Activated CD8-positive, alpha-beta memory T cell treated with anti-CD3 and anti-CD28 coated beads, Interleukin-2, amount 10 ng/mL, durations not matched to agents 7 days and 5 days (primary cell): Measurements from ENCODE around the gene CYP11A1. TPM values are rescaled to one million over a fixed set of nuclear protein-coding genes. Genes with fewer than 3 reads are reported as not detected.

Experiments
- ATAC-seq: fragments of 150-1000 bp; cut with Tn5 transposase; one replicate; pipeline ENCODE4 v1.10.0; 2021; ENCODE audit warnings: moderate library complexity
- CTCF ChIA-PET: fragments of 350-600 bp; sonication (Branson Sonifier 250); formaldehyde crosslinking; loops from one replicate; lab custom pipeline; 2021; ENCODE audit warnings: antibody characterized with exemption; lab: Charles Lee
- DNase-seq: peaks from one replicate; pipeline ENCODE4 v3.0.0-alpha.2; 2020
- H3K27ac Mint-ChIP-seq: one replicate; pipeline ENCODE4 v1.8.0; 2021; ENCODE audit warnings: mild to moderate bottlenecking, mixed read lengths
- H3K27me3 Mint-ChIP-seq: one replicate; pipeline ENCODE4 v1.8.0; 2021; ENCODE audit warnings: mixed read lengths
- H3K36me3 Mint-ChIP-seq: one replicate; pipeline ENCODE4 v1.8.0; 2021; ENCODE audit warnings: mild to moderate bottlenecking, mixed read lengths
- H3K4me1 Mint-ChIP-seq: one replicate; pipeline ENCODE4 v1.8.0; 2021; ENCODE audit warnings: mixed read lengths
- H3K4me3 Mint-ChIP-seq: one replicate; pipeline ENCODE4 v1.8.0; 2021; ENCODE audit warnings: mild to moderate bottlenecking, moderate library complexity, mixed read lengths
- H3K9me3 Mint-ChIP-seq: one replicate; pipeline ENCODE4 v1.8.0; 2022; ENCODE audit warnings: low read depth, mixed read lengths
- total RNA-seq, 2 experiments: library from RNA; stranded (reverse); gene quantifications; one replicate each; pipeline ENCODE4 v1.2.3, GENCODE V29; 2021

Gene CYP11A1
- total RNA-seq, 2 experiments from 2014 or later = 0.55 TPM; not detected in 1

- CTCF ChIA-PET = interaction anchor here (3.0 kb wide), 1 partner anchor 11 kb away, joined by 10 read pairs; no protein-coding TSS in a partner anchor
- H3K9me3 Mint-ChIP-seq = no peaks in the 10 kb centered on the region
- peaks cover 19% of the 10 kb centered on the region for H3K4me1 Mint-ChIP-seq
- H3K36me3 Mint-ChIP-seq = no peaks in the 10 kb centered on the region
- DNase-seq (no peak), ATAC-seq (no peak)
- no peak overlapping the region for H3K4me3 Mint-ChIP-seq
- H3K27me3 Mint-ChIP-seq = peaks cover 2% of the 10 kb centered on the region
- no peak overlapping the region for H3K27ac Mint-ChIP-seq
Observed at GRCh38 chr15:74326746-74327145, 40.7 kb downstream of the CYP11A1 start.

GRCh38 chr15:74324714-74325113 lies 42.7 kb downstream of the CYP11A1 start:
- no peaks in the 10 kb centered on the region for H3K36me3 Mint-ChIP-seq
- CTCF ChIA-PET = no interaction called here
- DNase-seq = no peak

DNA sequence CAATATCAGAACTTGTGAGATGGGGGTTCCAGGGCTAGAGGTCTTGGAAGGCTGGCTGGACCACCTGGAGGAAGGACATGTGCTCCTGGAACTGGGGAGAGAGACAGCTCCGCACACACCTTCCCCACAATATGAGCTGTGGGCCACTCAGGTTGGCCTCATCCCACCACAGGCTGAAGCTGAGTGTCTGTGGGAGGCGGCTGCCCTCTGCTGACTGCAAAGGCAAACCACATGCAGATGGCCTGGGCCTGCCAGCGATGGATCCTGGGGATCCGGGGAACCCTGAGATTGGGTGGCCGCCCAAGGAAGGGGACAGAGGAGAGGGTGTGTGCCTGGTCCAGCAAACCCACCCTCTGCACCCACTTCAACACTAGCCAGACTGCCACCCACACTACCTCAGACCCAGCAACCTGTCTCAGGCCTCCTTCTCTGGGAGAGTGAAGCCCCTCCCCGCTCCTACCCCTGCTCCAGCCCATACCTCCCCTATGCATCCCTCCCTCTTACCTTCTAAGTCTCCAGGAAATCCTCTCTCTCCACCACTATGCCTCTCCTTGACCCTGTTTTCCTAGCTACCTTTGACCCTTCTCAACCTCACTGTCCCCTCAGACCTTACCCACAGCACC lies 44.8 kb downstream of the CYP11A1 start:
- CTCF ChIA-PET = interaction anchor here (0.7 to 5.2 kb wide), 27 partner anchors 8 to 350 kb away, joined by 3 to 132 read pairs (median 3); partner anchors contain the start of gene ISLR2
- peaks cover 20% of the 10 kb centered on the region for H3K4me1 Mint-ChIP-seq

More at GRCh38 chr15:74324714-74325113, 42.7 kb downstream of the CYP11A1 start:
- H3K4me3 Mint-ChIP-seq = no peak overlapping the region
- H3K27me3 Mint-ChIP-seq = no peaks in the 10 kb centered on the region
- H3K9me3 Mint-ChIP-seq = no peaks in the 10 kb centered on the region
- peaks cover 29% of the 10 kb centered on the region for H3K4me1 Mint-ChIP-seq
- no peak for ATAC-seq
- H3K27ac Mint-ChIP-seq = no peak overlapping the region

GRCh38 chr15:74320352-74321247 lies 46.8 kb downstream of the CYP11A1 start:
- Mint-ChIP-seq H3K9me3 (no peaks in the 10 kb centered on the region), H3K4me1 (peaks cover 35% of the 10 kb centered on the region), H3K27ac (peak overlapping the region; percentile 66), H3K36me3 (no peaks in the 10 kb centered on the region), H3K4me3 (no peak overlapping the region), H3K27me3 (no peaks in the 10 kb centered on the region)
- DNase-seq = peak; percentile 68
- CTCF ChIA-PET = interaction anchor here (0.6 to 5.2 kb wide), 16 partner anchors 8 to 267 kb away, joined by 3 to 132 read pairs (median 4); no protein-coding TSS in a partner anchor
- no peak for ATAC-seq

More for the DNA sequence above, 44.8 kb downstream of the CYP11A1 start:
- Mint-ChIP-seq H3K4me3 (no peak overlapping the region), H3K36me3 (no peaks in the 10 kb centered on the region), H3K27me3 (no peaks in the 10 kb centered on the region), H3K9me3 (no peaks in the 10 kb centered on the region), H3K27ac (no peak overlapping the region)
- peak; percentile 89 for ATAC-seq
- peak; percentile 81 for DNase-seq

- peaks cover 43% of the 10 kb centered on the region for H3K4me1 Mint-ChIP-seq
- no peak overlapping the region for H3K4me3 Mint-ChIP-seq
- CTCF ChIA-PET = interaction anchor here (1.0 to 5.2 kb wide), 8 partner anchors 9 to 347 kb away, joined by 3 to 132 read pairs (median 6); no protein-coding TSS in a partner anchor
- ATAC-seq (no peak), DNase-seq (no peak)
- no peaks in the 10 kb centered on the region for H3K9me3 Mint-ChIP-seq
- no peaks in the 10 kb centered on the region for H3K27me3 Mint-ChIP-seq
- H3K36me3 Mint-ChIP-seq = no peaks in the 10 kb centered on the region
- H3K27ac Mint-ChIP-seq = peak overlapping the region; percentile 66
Observed at GRCh38 chr15:74319596-74320351, 47.7 kb downstream of the CYP11A1 start.

- CTCF ChIA-PET = interaction anchor here (1.0 to 5.2 kb wide), 8 partner anchors 8 to 346 kb away, joined by 3 to 132 read pairs (median 10); no protein-coding TSS in a partner anchor
- H3K4me1 Mint-ChIP-seq = peaks cover 50% of the 10 kb centered on the region
- ATAC-seq (no peak), DNase-seq (no peak)
- no peak overlapping the region for H3K27ac Mint-ChIP-seq
- no peak overlapping the region for H3K4me3 Mint-ChIP-seq
- no peaks in the 10 kb centered on the region for H3K9me3 Mint-ChIP-seq
- H3K36me3 Mint-ChIP-seq = no peaks in the 10 kb centered on the region
- no peaks in the 10 kb centered on the region for H3K27me3 Mint-ChIP-seq
Observed at GRCh38 chr15:74319138-74319460, 48.3 kb downstream of the CYP11A1 start.

DNA sequence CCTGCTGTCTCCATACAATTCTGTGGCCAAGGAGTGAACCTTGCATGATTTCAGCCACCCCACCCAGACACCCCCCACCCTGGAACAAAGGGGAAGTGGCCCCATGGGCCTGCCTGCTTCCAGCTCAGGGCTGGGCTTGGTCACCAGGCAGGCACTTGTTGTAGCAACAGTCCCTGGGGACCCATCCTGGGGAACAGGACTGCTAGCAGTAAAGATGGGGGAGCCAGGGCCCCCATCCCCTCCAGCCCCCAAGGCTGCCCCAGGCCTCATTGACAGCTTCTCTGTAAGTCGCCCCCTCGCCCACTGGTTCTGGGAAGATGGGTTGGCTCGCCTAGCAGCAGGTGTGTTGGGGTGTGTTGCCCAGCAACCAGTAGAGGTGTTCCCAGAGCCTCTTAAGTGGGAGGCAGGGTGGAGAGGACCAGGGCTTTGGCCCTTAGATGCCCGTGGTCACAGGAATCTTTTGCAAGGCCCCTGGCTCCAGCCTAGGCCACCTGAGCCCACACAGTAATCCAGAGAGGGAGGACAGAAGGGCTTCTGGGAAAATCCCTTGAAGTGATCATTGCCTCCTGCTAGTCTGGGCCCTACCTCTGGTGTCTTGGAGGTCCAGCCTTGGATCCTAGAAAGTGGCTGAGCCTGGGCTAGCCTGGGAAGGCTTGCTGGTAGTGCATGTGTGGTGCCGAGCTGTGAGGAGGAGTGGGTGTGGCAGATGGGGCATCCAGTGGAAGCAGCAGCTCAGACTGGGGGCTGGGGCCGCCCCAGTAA lies 48.9 kb downstream of the CYP11A1 start:
- no peaks in the 10 kb centered on the region for H3K9me3 Mint-ChIP-seq
- no peaks in the 10 kb centered on the region for H3K27me3 Mint-ChIP-seq
- H3K4me1 Mint-ChIP-seq = peaks cover 54% of the 10 kb centered on the region
- no peak for DNase-seq
- H3K27ac Mint-ChIP-seq = no peak overlapping the region
- H3K4me3 Mint-ChIP-seq = no peak overlapping the region
- H3K36me3 Mint-ChIP-seq = no peaks in the 10 kb centered on the region
- CTCF ChIA-PET = interaction anchor here (2.5 to 5.1 kb wide), 3 partner anchors 11 to 190 kb away, joined by 13 to 29 read pairs (median 24); no protein-coding TSS in a partner anchor
- ATAC-seq = no peak

DNA sequence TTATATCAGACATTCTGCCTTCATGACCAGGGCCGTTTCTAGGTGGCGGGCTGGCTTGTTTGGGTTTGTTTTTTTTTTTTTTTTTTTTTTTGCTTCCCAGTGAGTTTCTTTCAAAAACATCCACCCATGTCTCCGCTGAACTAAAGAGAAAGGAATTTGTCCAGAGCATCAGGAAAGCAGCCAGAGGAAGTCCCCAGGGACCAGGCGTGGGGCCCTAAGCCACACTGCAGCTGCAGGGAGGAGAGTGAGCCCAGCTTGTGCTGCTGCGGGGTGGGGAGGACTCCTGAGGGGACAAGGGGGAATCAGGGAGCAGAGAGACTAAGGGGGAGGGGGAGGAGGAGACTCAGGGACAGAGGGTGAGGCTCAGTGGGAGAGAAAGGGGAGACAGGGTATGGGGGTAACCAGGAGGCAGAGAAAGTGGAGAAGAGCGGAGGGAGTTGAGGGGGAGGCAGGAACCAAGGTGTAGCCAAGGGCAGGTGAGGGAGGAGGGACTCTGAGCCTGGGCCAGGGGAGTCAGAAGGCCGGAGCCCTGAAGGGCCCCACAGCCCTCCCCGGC lies 49.5 kb downstream of the CYP11A1 start:
- no peaks in the 10 kb centered on the region for H3K9me3 Mint-ChIP-seq
- CTCF ChIA-PET = interaction anchor here (3.0 kb wide), 1 partner anchor 10 kb away, joined by 13 read pairs; no protein-coding TSS in a partner anchor
- no peaks in the 10 kb centered on the region for H3K36me3 Mint-ChIP-seq
- H3K4me3 Mint-ChIP-seq = no peak overlapping the region
- ATAC-seq (no peak), DNase-seq (no peak)
- peak overlapping the region; percentile 52 for H3K27ac Mint-ChIP-seq
- H3K4me1 Mint-ChIP-seq = peaks cover 55% of the 10 kb centered on the region
- H3K27me3 Mint-ChIP-seq = no peaks in the 10 kb centered on the region

DNA sequence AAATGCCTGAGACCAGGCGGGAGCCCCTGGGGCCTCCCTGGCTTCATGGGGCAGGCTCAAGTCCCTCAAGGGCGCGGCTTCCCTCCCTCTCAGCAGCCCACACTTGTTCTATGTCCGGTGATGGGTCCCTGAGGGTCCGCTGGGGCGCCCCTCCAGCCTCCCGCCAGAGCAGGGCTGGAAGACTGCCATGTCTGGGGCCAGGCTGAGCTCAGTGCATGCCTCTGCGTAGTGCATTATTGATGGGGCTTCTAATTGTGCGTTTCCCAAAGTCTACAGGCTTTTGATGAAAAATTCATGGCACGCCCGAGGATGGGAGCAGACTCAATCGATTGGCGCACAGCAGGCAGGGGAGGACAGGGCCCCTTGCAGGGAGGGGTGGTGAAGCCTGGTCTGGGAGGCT lies 51.3 kb downstream of the CYP11A1 start:
- Mint-ChIP-seq H3K27me3 (no peaks in the 10 kb centered on the region), H3K9me3 (no peaks in the 10 kb centered on the region), H3K36me3 (no peaks in the 10 kb centered on the region), H3K4me1 (peaks cover 57% of the 10 kb centered on the region), H3K27ac (peak overlapping the region; percentile 85), H3K4me3 (no peak overlapping the region)
- CTCF ChIA-PET = interaction anchor here (0.9 to 3.3 kb wide), 6 partner anchors 8 to 267 kb away, joined by 3 to 13 read pairs (median 4); no protein-coding TSS in a partner anchor
- ATAC-seq (no peak), DNase-seq (no peak)

GRCh38 chr15:74315626-74316025 lies 51.8 kb downstream of the CYP11A1 start:
- Mint-ChIP-seq H3K9me3 (no peaks in the 10 kb centered on the region), H3K36me3 (no peaks in the 10 kb centered on the region), H3K27ac (peak overlapping the region; percentile 85), H3K4me3 (peak overlapping the region; percentile 56), H3K4me1 (peaks cover 56% of the 10 kb centered on the region), H3K27me3 (no peaks in the 10 kb centered on the region)
- ATAC-seq (peak; percentile 82), DNase-seq (peak; percentile 90)
- CTCF ChIA-PET = interaction anchor here (0.9 to 3.3 kb wide), 7 partner anchors 10 to 350 kb away, joined by 3 to 10 read pairs (median 3); no protein-coding TSS in a partner anchor

GRCh38 chr15:74314795-74315438 lies 52.5 kb downstream of the CYP11A1 start:
- peaks cover 50% of the 10 kb centered on the region for H3K4me1 Mint-ChIP-seq
- H3K27me3 Mint-ChIP-seq = no peaks in the 10 kb centered on the region
- H3K27ac Mint-ChIP-seq = peak overlapping the region; percentile 85
- no peaks in the 10 kb centered on the region for H3K36me3 Mint-ChIP-seq
- no peaks in the 10 kb centered on the region for H3K9me3 Mint-ChIP-seq
- DNase-seq (peak; percentile 84), ATAC-seq (peak; percentile 60)
- CTCF ChIA-PET = interaction anchor here (1.2 to 8.5 kb wide), 7 partner anchors 7 to 350 kb away, joined by 3 to 132 read pairs (median 5); no protein-coding TSS in a partner anchor
- peak overlapping the region; percentile 56 for H3K4me3 Mint-ChIP-seq
